Neural progenitor cell (in vitro differentiated cells): ENCODE measurements around the gene EDRF1. TPM values are rescaled to one million over a fixed set of nuclear protein-coding genes. Genes with fewer than 3 reads are reported as not detected.

Experiments used
- DNase-seq: peaks from one replicate; pipeline ENCODE4 v3.0.0-alpha.2; 2016; ENCODE audit warnings: low spot score
- H2AFZ ChIP-seq: fragments of 200-600 bp; sonication (generic); replicated peaks from 2 replicates; pipeline ENCODE4 v1.6.1; 2016; ENCODE audit warnings: antibody characterized with exemption
- H3F3A ChIP-seq: fragments of 200-600 bp; sonication (generic); 2 replicates; pipeline ENCODE4 v1.6.1; 2016; ENCODE audit warnings: antibody characterized with exemption, low read depth
- H3K27ac ChIP-seq: fragments of 200-600 bp; sonication (generic); 2 replicates; pipeline ENCODE4 v1.5.1; 2016; ENCODE audit warnings: mild to moderate bottlenecking
- H3K27me3 ChIP-seq: fragments of 200-600 bp; sonication (generic); 2 replicates; pipeline ENCODE4 v1.6.1; 2016; ENCODE audit warnings: mild to moderate bottlenecking, moderate library complexity
- H3K36me3 ChIP-seq: fragments of 200-600 bp; sonication (generic); 2 replicates; pipeline ENCODE4 v1.5.1; 2016
- H3K4me1 ChIP-seq: fragments of 200-600 bp; sonication (generic); 2 replicates; pipeline ENCODE4 v1.6.1; 2016; ENCODE audit warnings: mixed run types
- H3K4me2 ChIP-seq: fragments of 200-600 bp; sonication (generic); 2 replicates; pipeline ENCODE4 v1.6.1; 2016
- H3K4me3 ChIP-seq: fragments of 200-600 bp; sonication (generic); 2 replicates; pipeline ENCODE4 v1.5.1; 2016
- H3K79me2 ChIP-seq: fragments of 200-600 bp; sonication (generic); 2 replicates; pipeline ENCODE4 v1.6.1; 2016; ENCODE audit warnings: low read depth
- H3K9ac ChIP-seq: fragments of 200-600 bp; sonication (generic); 2 replicates; pipeline ENCODE4 v1.6.1; 2016
- H3K9me3 ChIP-seq: fragments of 200-600 bp; sonication (generic); 2 replicates; pipeline ENCODE4 v1.5.1; 2016; ENCODE audit warnings: low read depth
- H4K20me1 ChIP-seq: fragments of 200-600 bp; sonication (generic); 2 replicates; pipeline ENCODE4 v1.6.1; 2016; ENCODE audit warnings: low read depth
- H3K27ac Mint-ChIP-seq: 3 replicates; pipeline ENCODE4 v1.8.0; 2021; ENCODE audit warnings: mixed read lengths
- H3K27me3 Mint-ChIP-seq: 2 replicates; pipeline ENCODE4 v1.8.0; 2022; ENCODE audit warnings: low read depth, mild to moderate bottlenecking, inconsistent platforms, moderate library complexity, mixed read lengths; ENCODE audit not compliant: insufficient read depth
- H3K36me3 Mint-ChIP-seq: 3 replicates; pipeline ENCODE4 v1.8.0; 2021; ENCODE audit warnings: mixed read lengths
- H3K4me1 Mint-ChIP-seq: 3 replicates; pipeline ENCODE4 v1.8.0; 2021; ENCODE audit warnings: mixed read lengths
- H3K4me3 Mint-ChIP-seq: 3 replicates; pipeline ENCODE4 v1.8.0; 2021; ENCODE audit warnings: mild to moderate bottlenecking, moderate library complexity, mixed read lengths
- H3K9me3 Mint-ChIP-seq: 3 replicates; pipeline ENCODE4 v1.8.0; 2020; ENCODE audit warnings: mixed read lengths
- EZH2 ChIP-seq: fragments of 200-600 bp; sonication (generic); IDR thresholded peaks from 2 replicates; pipeline ENCODE4 v1.6.1; 2017; ENCODE audit warnings: antibody characterized with exemption, mild to moderate bottlenecking, moderate library complexity
- EZH2phosphoT487 ChIP-seq: fragments of 200-600 bp; sonication (generic); IDR thresholded peaks from 2 replicates; pipeline ENCODE4 v1.6.1; 2017; ENCODE audit warnings: antibody characterized with exemption
- total RNA-seq: library from RNA; depleted of rRNA; stranded (reverse); fragments of >200 nt; gene quantifications from 2 replicates; pipeline ENCODE4 v1.2.3, GENCODE V29; 2015; ENCODE audit warnings: low replicate concordance
- TF ChIP-seq, protein P1 (sequence below): fragments of 200-600 bp; sonication (generic); IDR thresholded peaks from 2 replicates; pipeline ENCODE4 v1.5.1; 2017; ENCODE audit warnings: antibody characterized with exemption, mild to moderate bottlenecking

EDRF1 gene, protein sequence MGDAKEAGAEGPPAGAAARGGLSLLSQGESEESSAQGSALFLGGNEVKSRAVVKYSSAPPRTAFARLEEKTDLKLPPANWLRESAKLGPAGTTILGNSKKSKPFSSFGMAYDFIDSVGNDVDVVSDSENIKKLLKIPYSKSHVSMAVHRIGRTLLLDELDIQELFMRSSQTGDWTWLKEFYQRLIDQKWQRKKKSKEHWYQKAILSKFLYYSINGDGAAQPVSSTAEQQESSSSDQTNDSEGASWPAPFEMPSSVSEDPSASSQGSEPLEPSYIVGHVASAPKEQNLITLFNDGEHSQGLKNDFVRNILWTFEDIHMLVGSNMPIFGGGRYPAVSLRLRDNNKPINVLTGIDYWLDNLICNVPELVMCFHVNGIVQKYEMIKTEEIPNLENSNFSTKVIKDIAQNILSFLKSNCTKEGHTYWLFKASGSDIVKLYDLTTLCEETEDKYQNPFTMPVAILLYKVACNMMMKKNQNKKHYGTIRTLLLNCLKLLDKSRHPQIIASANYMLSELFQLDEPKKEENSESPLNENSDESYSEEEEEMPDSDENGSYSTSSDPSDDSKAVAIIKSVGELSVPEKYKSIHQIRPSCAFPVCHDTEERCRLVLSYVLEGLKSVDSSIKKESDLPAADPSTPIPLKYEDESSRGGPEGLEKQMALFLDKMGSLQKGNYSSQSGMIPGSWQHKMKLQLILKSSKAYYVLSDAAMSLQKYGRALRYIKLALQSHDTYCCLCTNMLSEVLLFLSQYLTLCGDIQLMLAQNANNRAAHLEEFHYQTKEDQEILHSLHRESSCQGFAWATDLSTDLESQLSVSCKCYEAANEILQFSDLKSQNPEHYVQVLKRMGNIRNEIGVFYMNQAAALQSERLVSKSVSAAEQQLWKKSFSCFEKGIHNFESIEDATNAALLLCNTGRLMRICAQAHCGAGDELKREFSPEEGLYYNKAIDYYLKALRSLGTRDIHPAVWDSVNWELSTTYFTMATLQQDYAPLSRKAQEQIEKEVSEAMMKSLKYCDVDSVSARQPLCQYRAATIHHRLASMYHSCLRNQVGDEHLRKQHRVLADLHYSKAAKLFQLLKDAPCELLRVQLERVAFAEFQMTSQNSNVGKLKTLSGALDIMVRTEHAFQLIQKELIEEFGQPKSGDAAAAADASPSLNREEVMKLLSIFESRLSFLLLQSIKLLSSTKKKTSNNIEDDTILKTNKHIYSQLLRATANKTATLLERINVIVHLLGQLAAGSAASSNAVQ
- total RNA-seq, result 52.9 and 63.4 TPM in 2 replicates

DNA sequence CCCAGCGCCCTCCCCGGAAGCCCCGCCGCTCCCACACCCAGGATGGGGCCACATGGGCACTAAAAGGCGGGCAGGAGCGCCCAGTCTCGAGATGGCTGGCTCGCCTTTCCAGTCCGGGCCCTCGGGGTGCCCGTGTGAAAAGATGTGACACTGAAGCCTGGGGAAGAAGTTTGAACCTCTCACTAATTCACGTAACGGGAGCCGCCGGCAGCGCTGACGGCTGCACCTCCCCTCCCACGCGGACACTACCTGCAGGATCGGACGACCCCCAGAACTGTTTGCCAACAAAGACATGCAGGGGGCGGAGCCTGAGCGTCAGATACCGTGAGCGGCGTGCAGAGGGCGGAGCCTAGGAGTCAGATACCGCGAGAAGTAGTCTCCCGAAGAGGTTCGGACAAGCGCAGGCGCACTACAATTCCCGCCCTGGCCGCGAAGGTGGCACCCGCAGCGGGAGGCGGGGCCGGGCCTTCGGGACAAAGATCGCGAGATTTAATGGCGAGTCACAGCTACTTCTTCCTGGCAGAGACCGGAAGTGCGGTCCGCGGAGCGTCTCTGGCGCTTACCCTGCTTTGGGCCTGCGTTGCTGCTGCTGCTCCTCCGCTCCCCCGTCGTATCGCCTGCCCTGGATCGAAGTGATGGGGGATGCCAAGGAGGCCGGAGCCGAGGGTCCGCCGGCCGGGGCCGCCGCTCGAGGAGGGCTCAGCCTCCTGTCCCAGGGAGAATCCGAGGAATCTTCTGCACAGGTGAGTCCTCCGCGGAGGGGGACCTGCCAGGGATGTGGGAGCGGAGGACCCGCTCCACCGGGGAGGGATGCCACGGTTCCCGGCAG, at the start of gene EDRF1:
EDRF1 (plus strand) TSS at position 537 of the 829 bp plus-strand sequence; CDS start at position 636, 99 bp downstream.
- Histone ChIP-seq H3K27me3 (no peaks in the 10 kb centered on the region), H3K4me3 (peak within 1 kb of the TSS; percentile 95), H3K9me3 (peaks cover 7% of the 10 kb centered on the region), H3K4me2 (peak within 1 kb of the TSS; percentile 96), H3K79me2 (peaks cover 29% of the 10 kb centered on the region), H2AFZ (peak within 1 kb of the TSS; percentile 92), H3F3A (peaks cover 3% of the 10 kb centered on the region), H4K20me1 (peaks cover 9% of the 10 kb centered on the region), H3K4me1 (peaks cover 9% of the 10 kb centered on the region), H3K27ac (peak within 1 kb of the TSS; percentile 73), H3K36me3 (peaks cover 22% of the 10 kb centered on the region), H3K9ac (peak within 1 kb of the TSS; percentile 98)
- peaks cover 11% of the 10 kb centered on the region for H3K4me1 Mint-ChIP-seq
- peak within 1 kb of the TSS; percentile 95 for H3K4me3 Mint-ChIP-seq
- H3K27me3 Mint-ChIP-seq, result no peaks in the 10 kb centered on the region
- H3K9me3 Mint-ChIP-seq, result peaks cover 10% of the 10 kb centered on the region
- peak; percentile 99 for DNase-seq
- peaks cover 3% of the 10 kb centered on the region for H3K36me3 Mint-ChIP-seq
- TF ChIP-seq, protein P1, sequence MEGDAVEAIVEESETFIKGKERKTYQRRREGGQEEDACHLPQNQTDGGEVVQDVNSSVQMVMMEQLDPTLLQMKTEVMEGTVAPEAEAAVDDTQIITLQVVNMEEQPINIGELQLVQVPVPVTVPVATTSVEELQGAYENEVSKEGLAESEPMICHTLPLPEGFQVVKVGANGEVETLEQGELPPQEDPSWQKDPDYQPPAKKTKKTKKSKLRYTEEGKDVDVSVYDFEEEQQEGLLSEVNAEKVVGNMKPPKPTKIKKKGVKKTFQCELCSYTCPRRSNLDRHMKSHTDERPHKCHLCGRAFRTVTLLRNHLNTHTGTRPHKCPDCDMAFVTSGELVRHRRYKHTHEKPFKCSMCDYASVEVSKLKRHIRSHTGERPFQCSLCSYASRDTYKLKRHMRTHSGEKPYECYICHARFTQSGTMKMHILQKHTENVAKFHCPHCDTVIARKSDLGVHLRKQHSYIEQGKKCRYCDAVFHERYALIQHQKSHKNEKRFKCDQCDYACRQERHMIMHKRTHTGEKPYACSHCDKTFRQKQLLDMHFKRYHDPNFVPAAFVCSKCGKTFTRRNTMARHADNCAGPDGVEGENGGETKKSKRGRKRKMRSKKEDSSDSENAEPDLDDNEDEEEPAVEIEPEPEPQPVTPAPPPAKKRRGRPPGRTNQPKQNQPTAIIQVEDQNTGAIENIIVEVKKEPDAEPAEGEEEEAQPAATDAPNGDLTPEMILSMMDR, result no peak
- no peak for TF ChIP-seq EZH2
- no peak for TF ChIP-seq EZH2phosphoT487
- H3K27ac Mint-ChIP-seq, result peak within 1 kb of the TSS; percentile 97

DNA sequence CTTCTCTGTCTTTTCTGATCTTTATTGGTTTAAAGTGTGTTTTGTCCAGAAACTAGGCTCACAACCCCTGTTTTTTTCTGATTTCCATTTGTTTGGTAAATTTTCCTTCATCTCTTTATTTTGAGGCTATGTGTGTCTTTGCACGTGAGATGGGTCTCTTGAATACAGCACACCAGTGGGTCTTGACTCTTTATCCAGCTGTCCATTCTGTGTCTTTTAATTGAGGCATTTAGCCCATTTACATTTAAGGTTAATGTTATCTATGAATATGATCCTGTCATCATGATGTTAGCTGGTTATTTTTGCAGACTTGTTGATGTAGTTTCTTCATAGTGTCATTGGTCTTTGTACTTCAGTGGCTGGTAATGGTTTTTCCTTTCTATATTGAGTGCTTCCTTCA, 46.6 kb upstream of the EDRF1 start:
- no peak for TF ChIP-seq EZH2phosphoT487
- no peak for TF ChIP-seq EZH2
- TF ChIP-seq, protein P1, result no peak
- Histone ChIP-seq H3K9me3 (no peaks in the 10 kb centered on the region), H3K9ac (no peak overlapping the region), H3K4me2 (no peak overlapping the region), H3K4me3 (no peak overlapping the region), H3K4me1 (no peaks in the 10 kb centered on the region), H3K27me3 (no peaks in the 10 kb centered on the region), H3F3A (no peaks in the 10 kb centered on the region), H3K79me2 (no peaks in the 10 kb centered on the region), H3K27ac (no peak overlapping the region), H4K20me1 (no peaks in the 10 kb centered on the region), H2AFZ (no peak overlapping the region), H3K36me3 (no peaks in the 10 kb centered on the region)
- no peak overlapping the region for H3K4me3 Mint-ChIP-seq
- DNase-seq, result no peak
- no peak overlapping the region for H3K27ac Mint-ChIP-seq
- no peaks in the 10 kb centered on the region for H3K4me1 Mint-ChIP-seq
- H3K27me3 Mint-ChIP-seq, result peaks cover 4% of the 10 kb centered on the region
- peaks cover 14% of the 10 kb centered on the region for H3K9me3 Mint-ChIP-seq
- H3K36me3 Mint-ChIP-seq, result peaks cover 2% of the 10 kb centered on the region

DNA sequence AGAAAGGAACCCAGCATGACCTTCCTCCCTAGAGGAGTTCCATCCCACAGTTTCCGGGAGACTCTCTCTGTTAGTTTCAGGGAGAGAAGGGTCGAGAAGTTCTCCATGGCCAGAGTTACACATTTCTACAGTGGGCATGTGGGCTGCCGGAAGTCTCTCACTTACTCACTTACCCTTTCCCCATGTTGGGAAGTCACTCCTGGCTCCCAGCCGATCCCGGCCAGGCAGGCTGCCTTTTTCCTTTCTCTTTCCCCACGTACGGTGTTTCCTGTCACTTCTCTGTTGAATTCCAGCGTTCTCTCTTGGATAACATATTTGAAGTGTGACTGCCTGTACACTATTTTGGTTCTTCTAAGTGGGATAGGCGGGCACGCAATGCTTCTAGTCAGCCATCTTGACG, 40.1 kb upstream of the EDRF1 start:
- H3K4me3 ChIP-seq, result no peak overlapping the region
- H3K4me1 ChIP-seq, result peaks cover 3% of the 10 kb centered on the region
- peaks cover 2% of the 10 kb centered on the region for H3K36me3 Mint-ChIP-seq
- no peak for TF ChIP-seq EZH2phosphoT487
- TF ChIP-seq, protein P1, result no peak
- no peak for TF ChIP-seq EZH2
- H3K27ac ChIP-seq, result no peak overlapping the region
- no peak overlapping the region for H2AFZ ChIP-seq
- H3K9me3 ChIP-seq, result no peaks in the 10 kb centered on the region
- H3K9ac ChIP-seq, result no peak overlapping the region
- no peaks in the 10 kb centered on the region for H3K27me3 ChIP-seq
- H3K27me3 Mint-ChIP-seq, result peaks cover 4% of the 10 kb centered on the region
- no peaks in the 10 kb centered on the region for H4K20me1 ChIP-seq
- H3F3A ChIP-seq, result no peaks in the 10 kb centered on the region
- H3K4me2 ChIP-seq, result no peak overlapping the region
- H3K4me1 Mint-ChIP-seq, result no peaks in the 10 kb centered on the region
- no peaks in the 10 kb centered on the region for H3K36me3 ChIP-seq
- no peak for DNase-seq
- H3K27ac Mint-ChIP-seq, result no peak overlapping the region
- H3K4me3 Mint-ChIP-seq, result no peak overlapping the region
- H3K9me3 Mint-ChIP-seq, result peaks cover 14% of the 10 kb centered on the region
- no peaks in the 10 kb centered on the region for H3K79me2 ChIP-seq
